Ishikawa (cell line): Measurements from ENCODE around the gene FAM171A1.

Experiments used
- CEBPB ChIP-seq: IDR thresholded peaks from 2 replicates; pipeline ENCODE4 v1.6.1; 2012
- CREB1 ChIP-seq: IDR thresholded peaks from 2 replicates; pipeline ENCODE4 v1.6.1; 2012; ENCODE audit warnings: low read depth
- EGR1 ChIP-seq: IDR thresholded peaks from 2 replicates; pipeline ENCODE4 v1.6.1; 2012
- EP300 ChIP-seq: IDR thresholded peaks from 2 replicates; pipeline ENCODE4 v1.6.1; 2012; ENCODE audit warnings: borderline replicate concordance
- FOXM1 ChIP-seq: IDR thresholded peaks from 2 replicates; pipeline ENCODE4 v1.6.1; 2012; ENCODE audit warnings: low read depth, borderline replicate concordance
- MAX ChIP-seq: IDR thresholded peaks from 2 replicates; pipeline ENCODE4 v1.6.1; 2012
- NFIC ChIP-seq: IDR thresholded peaks from 2 replicates; pipeline ENCODE4 v1.6.1; 2012
- RAD21 ChIP-seq: IDR thresholded peaks from 2 replicates; pipeline ENCODE4 v1.6.1; 2012; ENCODE audit warnings: low read depth
- REST ChIP-seq: IDR thresholded peaks from 2 replicates; pipeline ENCODE4 v1.6.1; 2012; ENCODE audit warnings: low read depth, mild to moderate bottlenecking
- TAF1 ChIP-seq: IDR thresholded peaks from 2 replicates; pipeline ENCODE4 v1.6.1; 2012; ENCODE audit warnings: low read depth, mild to moderate bottlenecking
- TCF12 ChIP-seq: IDR thresholded peaks from 2 replicates; pipeline ENCODE4 v1.6.1; 2012; ENCODE audit warnings: low read depth
- TEAD4 ChIP-seq: IDR thresholded peaks from 2 replicates; pipeline ENCODE4 v1.6.1; 2012
- USF1 ChIP-seq: IDR thresholded peaks from 2 replicates; pipeline ENCODE4 v1.6.1; 2012
- YY1 ChIP-seq: IDR thresholded peaks from 2 replicates; pipeline ENCODE4 v1.6.1; 2012; ENCODE audit warnings: low read depth
- ZBTB7A ChIP-seq: IDR thresholded peaks from 2 replicates; pipeline ENCODE4 v1.6.1; 2012; ENCODE audit warnings: low read depth

FAM171A1 gene

DNA sequence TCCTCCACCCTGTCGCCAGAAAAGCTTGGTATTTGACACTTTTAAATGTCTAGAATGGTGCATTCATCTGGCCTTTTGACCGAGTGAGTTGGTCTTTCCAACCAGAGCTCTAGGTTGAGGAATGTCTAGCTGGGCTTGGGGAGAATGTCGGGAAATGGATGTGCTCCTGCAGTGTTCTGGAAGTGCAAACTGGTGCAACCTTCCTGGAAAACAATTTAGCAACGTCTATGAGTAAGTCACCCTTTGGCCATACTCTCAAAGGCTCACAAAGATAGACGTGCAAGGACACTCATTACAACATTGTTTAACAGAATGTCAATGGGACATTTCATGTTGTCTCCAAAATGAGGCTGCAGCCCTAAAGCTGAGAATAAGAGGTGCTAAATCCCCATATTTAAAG, 190.4 kb downstream of the FAM171A1 start:
- TF ChIP-seq RAD21 (no peak), CREB1 (no peak), TAF1 (no peak), EP300 (no peak), TEAD4 (no peak), EGR1 (no peak), TCF12 (no peak), REST (no peak), FOXM1 (no peak), ZBTB7A (no peak), YY1 (no peak), USF1 (no peak), CEBPB (no peak), MAX (no peak), NFIC (no peak)

DNA sequence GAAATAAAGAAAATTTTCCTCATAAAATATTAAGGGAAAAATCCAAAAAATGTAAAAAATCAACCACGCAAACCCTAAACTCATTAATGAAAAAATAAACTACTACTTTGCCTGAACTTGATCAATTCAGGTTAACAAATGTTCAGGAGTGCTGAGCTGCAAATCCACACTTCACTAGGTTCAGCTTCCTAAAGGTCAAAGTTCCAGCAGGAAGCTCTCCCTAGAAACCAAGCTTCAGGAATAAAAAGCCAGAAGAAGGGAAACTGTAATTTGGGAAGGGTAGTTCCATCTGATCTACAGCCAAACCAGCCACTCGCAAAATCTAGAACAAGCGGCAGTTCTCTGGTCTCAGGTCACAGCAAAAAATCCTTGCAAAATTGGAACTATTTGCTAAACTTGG, 194.8 kb downstream of the FAM171A1 start:
- TF ChIP-seq TEAD4 (no peak), EP300 (no peak), FOXM1 (no peak), ZBTB7A (no peak), MAX (no peak), CREB1 (no peak), RAD21 (no peak), CEBPB (no peak), YY1 (no peak), NFIC (no peak), EGR1 (no peak), REST (no peak), TCF12 (no peak), USF1 (no peak), TAF1 (no peak)

DNA sequence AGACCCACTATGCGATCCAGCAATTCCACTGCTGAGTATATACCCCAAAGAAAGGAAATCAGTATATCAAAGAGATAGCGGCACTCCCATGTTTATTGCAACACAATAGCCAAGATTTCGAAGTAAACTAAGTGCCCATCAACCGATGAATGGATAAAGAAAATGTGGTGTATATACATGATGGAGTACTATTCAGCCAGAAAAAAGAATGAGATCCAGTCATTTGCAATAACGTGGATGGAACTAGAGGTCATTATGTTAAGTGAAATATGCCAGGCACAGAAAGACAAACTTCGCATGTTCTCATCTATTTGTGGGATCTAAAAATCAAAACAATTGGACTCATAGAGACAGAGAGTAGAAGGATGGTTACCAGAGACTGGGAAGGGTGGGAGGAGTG, 195.5 kb downstream of the FAM171A1 start:
- TF ChIP-seq EP300: no peak

- no peak for TF ChIP-seq TAF1
- no peak for TF ChIP-seq TEAD4
- no peak for TF ChIP-seq MAX
- TF ChIP-seq CREB1: no peak
- TF ChIP-seq TCF12: no peak
- no peak for TF ChIP-seq ZBTB7A
- TF ChIP-seq YY1: no peak
- no peak for TF ChIP-seq CEBPB
- TF ChIP-seq EGR1: no peak
- no peak for TF ChIP-seq FOXM1
- TF ChIP-seq USF1: no peak
Observed at GRCh38 chr10:15172306-15172840, 198.7 kb downstream of the FAM171A1 start.

- TF ChIP-seq EGR1 (no peak), MAX (no peak), TEAD4 (no peak), EP300 (no peak), RAD21 (no peak)
Observed at GRCh38 chr10:15169555-15170401, 201.3 kb downstream of the FAM171A1 start.
